HCT116 (cell line): ENCODE measurements around the gene RBMS1. TPM values are rescaled to one million over a fixed set of nuclear protein-coding genes. Genes with fewer than 3 reads are reported as not detected.

Experiments
- ATAC-seq: fragments of 200-7000 bp; cut with Tn5 transposase; 2 replicates; pipeline ENCODE4 v1.9.1; 2020; ENCODE audit warnings: mild to moderate bottlenecking, moderate library complexity
- BruUV-seq: library from RNA; stranded (reverse); fragments of 400-500 nt; replicated peaks from 2 replicates; lab custom pipeline; 2021; lab: Mats Ljungman, UMichigan
- CTCF ChIA-PET: fragments of 300-600 bp; sonication (Branson Sonifier 250); formaldehyde crosslinking; loops from one replicate; lab custom pipeline; 2021; ENCODE audit warnings: antibody characterized with exemption; lab: Charles Lee
- POLR2A ChIA-PET: fragments of 300-600, 350-600 bp; sonication (Branson Sonifier 250); formaldehyde crosslinking; loops from one replicate; lab custom pipeline; 2021; ENCODE audit warnings: antibody characterized with exemption; lab: Charles Lee
- RAD21 ChIA-PET, 2 experiments: fragments of 300-600 bp; sonication (Branson Sonifier 250); formaldehyde crosslinking; loops; one replicate each; lab custom pipeline; 2023; ENCODE audit warnings: low total read pairs in 2 of 2; ENCODE audit not compliant: uncharacterized antibody in 2 of 2, unreplicated experiment in 2 of 2, low non-redundant PET in 1 of 2; lab: Charles Lee
- DNase-seq: peaks from one replicate; pipeline ENCODE4 v3.0.0-alpha.2; 2010; ENCODE audit warnings: low read depth, low spot score
- H2AFZ ChIP-seq: fragments of 200-600 bp; shearing (Covaris generic), sonication (generic); 2 replicates; pipeline ENCODE4 v1.6.1; 2017; ENCODE audit warnings: low read depth, mixed run types, mixed read lengths, antibody characterized with exemption, low read length; ENCODE audit not compliant: poor library complexity, severe bottlenecking
- H3K27ac ChIP-seq: 2 replicates; pipeline ENCODE4 v1.5.1; 2012; ENCODE audit warnings: low read depth, low read length
- H3K27me3 ChIP-seq: fragments of 200-600 bp; sonication (generic); 2 replicates; pipeline ENCODE4 v1.6.1; 2016; ENCODE audit warnings: mixed run types, low read length, mixed read lengths; ENCODE audit not compliant: insufficient read depth
- H3K36me3 ChIP-seq, 2 experiments: fragments of 200-500 bp in 1 of 2; fragments of 200-600 bp in 1 of 2; sonication (Bioruptor generic) in 1 of 2; sonication (generic) in 1 of 2; 2 replicates each; pipeline versions ENCODE4 v1.5.1 to v1.6.1; 2014 to 2016; ENCODE audit warnings: low read length in 2 of 2, inconsistent platforms in 1 of 2, mixed read lengths in 1 of 2, mixed run types in 1 of 2; ENCODE audit not compliant: insufficient read depth in 2 of 2, control insufficient read depth in 1 of 2
- H3K4me1 ChIP-seq, 2 experiments: fragments of 200-600 bp in 1 of 2; sonication (generic) in 1 of 2; 2 replicates each; pipeline versions ENCODE4 v1.5.1 to v1.6.1; 2012 to 2017; ENCODE audit warnings: low read length in 2 of 2, inconsistent platforms in 1 of 2, mild to moderate bottlenecking in 1 of 2, mixed read lengths in 1 of 2, mixed run types in 1 of 2, moderate library complexity in 1 of 2; ENCODE audit not compliant: insufficient read depth in 2 of 2, control insufficient read depth in 1 of 2
- H3K4me2 ChIP-seq: fragments of 200-600 bp; sonication (generic); 2 replicates; pipeline ENCODE4 v1.6.1; 2017; ENCODE audit warnings: mixed run types, low read length, mixed read lengths
- H3K4me3 ChIP-seq, 2 experiments: fragments of 200-600 bp in 1 of 2; sonication (generic) in 1 of 2; replicated peaks in 1 of 2; 2 replicates each; pipeline ENCODE4 v1.5.1; 2011 to 2016; ENCODE audit warnings: low read length in 2 of 2, control low read depth in 1 of 2, low read depth in 1 of 2, mild to moderate bottlenecking in 1 of 2, mixed read lengths in 1 of 2, mixed run types in 1 of 2
- H3K79me2 ChIP-seq: fragments of 200-600 bp; sonication (generic); 2 replicates; pipeline ENCODE4 v1.6.1; 2017; ENCODE audit warnings: mild to moderate bottlenecking, mixed run types, low read length, moderate library complexity, mixed read lengths; ENCODE audit not compliant: insufficient read depth
- H3K9ac ChIP-seq: fragments of 200-600 bp; sonication (generic); 2 replicates; pipeline ENCODE4 v1.6.1; 2016; ENCODE audit warnings: low read length, mixed read lengths
- H3K9me2 ChIP-seq: fragments of 200-600 bp; sonication (generic), shearing (Covaris generic); 2 replicates; pipeline ENCODE4 v1.6.1; 2017; ENCODE audit warnings: mixed run types, mild to moderate bottlenecking, moderate library complexity; ENCODE audit not compliant: insufficient read depth
- H3K9me3 ChIP-seq, 2 experiments: fragments of 200-500 bp in 1 of 2; fragments of 200-600 bp in 1 of 2; sonication (Bioruptor generic) in 1 of 2; sonication (generic) in 1 of 2; 2 replicates each; pipeline ENCODE4 v1.6.1; 2014 to 2017; ENCODE audit warnings: low read length in 2 of 2, mixed read lengths in 2 of 2, inconsistent platforms in 1 of 2, low read depth in 1 of 2, mild to moderate bottlenecking in 1 of 2, mixed run types in 1 of 2, moderate library complexity in 1 of 2; ENCODE audit not compliant: control insufficient read depth in 1 of 2, insufficient read depth in 1 of 2
- H4K20me1 ChIP-seq: fragments of 200-600 bp; sonication (generic), shearing (Covaris generic); 2 replicates; pipeline ENCODE4 v1.6.1; 2017; ENCODE audit warnings: mixed run types, mild to moderate bottlenecking, moderate library complexity; ENCODE audit not compliant: insufficient read depth
- CEBPB ChIP-seq: IDR thresholded peaks from 2 replicates; pipeline ENCODE4 v1.6.1; 2012; ENCODE audit warnings: low read depth
- EGR1 ChIP-seq: IDR thresholded peaks from 2 replicates; pipeline ENCODE4 v1.6.1; 2012; ENCODE audit warnings: low read depth
- ELF1 ChIP-seq: IDR thresholded peaks from 2 replicates; pipeline ENCODE4 v1.6.1; 2012; ENCODE audit warnings: low read depth, borderline replicate concordance
- EZH2phosphoT487 ChIP-seq: fragments of 200-600 bp; IDR thresholded peaks from 2 replicates; pipeline ENCODE4 v1.6.1; 2018; ENCODE audit warnings: antibody characterized with exemption, borderline replicate concordance
- FOSL1 ChIP-seq: IDR thresholded peaks from 2 replicates; pipeline ENCODE4 v1.6.1; 2012; ENCODE audit warnings: low read depth
- JUND ChIP-seq: IDR thresholded peaks from 2 replicates; pipeline ENCODE4 v1.6.1; 2012
- POLR2A ChIP-seq: IDR thresholded peaks from 2 replicates; pipeline ENCODE4 v1.7.0; 2011; ENCODE audit warnings: borderline replicate concordance; ENCODE audit not compliant: insufficient read depth, insufficient read length; ENCODE audit errors: extremely low read depth
- POLR2AphosphoS5 ChIP-seq: IDR thresholded peaks from 2 replicates; pipeline ENCODE4 v1.6.1; 2011; ENCODE audit warnings: mild to moderate bottlenecking, low read depth, low read length, moderate library complexity
- RAD21 ChIP-seq: IDR thresholded peaks from 2 replicates; pipeline ENCODE4 v1.6.1; 2012; ENCODE audit warnings: low read depth, mild to moderate bottlenecking
- SIN3A ChIP-seq: IDR thresholded peaks from 2 replicates; pipeline ENCODE4 v1.6.1; 2012; ENCODE audit warnings: low read depth
- SP1 ChIP-seq: IDR thresholded peaks from 2 replicates; pipeline ENCODE4 v1.6.1; 2012; ENCODE audit warnings: low read depth
- SRF ChIP-seq: IDR thresholded peaks from 2 replicates; pipeline ENCODE4 v1.6.1; 2012; ENCODE audit warnings: low read depth
- TCF7L2 ChIP-seq: IDR thresholded peaks from 2 replicates; pipeline ENCODE4 v1.7.0; 2011; ENCODE audit warnings: borderline replicate concordance, inconsistent platforms; ENCODE audit not compliant: insufficient read depth, insufficient read length; ENCODE audit errors: extremely low read depth
- YY1 ChIP-seq: IDR thresholded peaks from 2 replicates; pipeline ENCODE4 v1.6.1; 2011; ENCODE audit warnings: low read length, low read depth, moderate library complexity, mild to moderate bottlenecking; ENCODE audit not compliant: insufficient replicate concordance; ENCODE audit errors: extremely low read depth
- ZNF274 ChIP-seq: fragments of 200-500 bp; sonication (Bioruptor generic); IDR thresholded peaks from 2 replicates; pipeline ENCODE4 v1.6.1; 2014; ENCODE audit warnings: mild to moderate bottlenecking, low read depth, low read length, inconsistent platforms
- intact Hi-C: fragments of 100-400 bp; cut with micrococcal nuclease; formaldehyde crosslinking; loops from 2 replicates; pipeline ENCODE4 v1.10.0; 2022
- total RNA-seq: library from RNA; stranded (reverse); gene quantifications from one replicate; pipeline ENCODE4 v1.2.1, GENCODE V29; 2021; ENCODE audit not compliant: unreplicated experiment
- TF ChIP-seq, protein P1 (sequence below): IDR thresholded peaks from 2 replicates; pipeline ENCODE4 v1.6.1; 2012
- TF ChIP-seq, protein P2 (sequence below): IDR thresholded peaks from 2 replicates; pipeline ENCODE4 v1.6.1; 2011; ENCODE audit warnings: mild to moderate bottlenecking, low read length, moderate library complexity; ENCODE audit not compliant: insufficient replicate concordance; ENCODE audit errors: extremely low read depth
- TF ChIP-seq, protein P3 (sequence below), 3 experiments: fragments of 200-600 bp in 1 of 3; sonication (generic) in 1 of 3; IDR thresholded peaks in 2 of 3; conservative IDR thresholded peaks in 1 of 3; 2 replicates each; pipeline ENCODE4 v1.5.1; 2012 to 2017; ENCODE audit warnings: low read depth in 2 of 3, low read length in 2 of 3, antibody characterized with exemption in 1 of 3, borderline replicate concordance in 1 of 3, control low read depth in 1 of 3, mild to moderate bottlenecking in 1 of 3, mixed read lengths in 1 of 3, mixed run types in 1 of 3, moderate library complexity in 1 of 3; ENCODE audit not compliant: insufficient read depth in 1 of 3
- TF ChIP-seq, protein P4 (sequence below): IDR thresholded peaks from 2 replicates; pipeline ENCODE4 v1.6.1; 2012; ENCODE audit warnings: low read depth
- TF ChIP-seq, protein P5 (sequence below): IDR thresholded peaks from 2 replicates; pipeline ENCODE4 v1.6.1; 2012

The RBMS1 gene
- total RNA-seq, 1 experiment from 2014 or later, result 17.6 TPM

DNA sequence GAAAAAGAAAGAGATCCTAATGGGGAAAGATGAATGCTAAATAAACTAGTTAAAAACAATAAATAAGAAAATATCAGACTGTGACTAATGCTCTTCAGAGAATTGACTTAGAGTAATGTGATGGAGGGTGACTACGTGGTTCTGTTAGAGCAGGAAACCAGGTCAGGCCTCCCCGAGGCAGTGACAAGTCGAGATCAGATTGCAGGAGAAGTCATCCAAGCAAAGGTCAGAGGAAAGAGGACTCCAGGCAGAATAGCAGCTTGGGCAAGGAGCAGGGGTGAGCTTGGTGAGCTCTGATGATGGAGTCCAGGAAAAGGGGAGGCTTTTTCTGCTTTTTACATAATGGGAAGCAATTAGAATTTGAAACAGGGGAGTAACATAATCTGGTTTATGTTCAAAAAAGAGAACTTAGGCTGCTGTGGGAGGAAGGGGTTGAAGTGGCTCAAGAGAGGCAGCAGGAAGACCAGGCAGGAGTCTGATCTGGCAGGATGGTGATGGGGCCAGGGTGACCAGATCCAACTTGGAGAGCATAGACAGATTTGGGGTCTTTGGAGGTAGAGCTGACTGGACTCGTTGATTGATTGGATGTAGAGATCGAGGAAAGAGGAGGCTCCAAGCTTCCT lies 266.2 kb downstream of the RBMS1 start:
- TF ChIP-seq, protein P1, sequence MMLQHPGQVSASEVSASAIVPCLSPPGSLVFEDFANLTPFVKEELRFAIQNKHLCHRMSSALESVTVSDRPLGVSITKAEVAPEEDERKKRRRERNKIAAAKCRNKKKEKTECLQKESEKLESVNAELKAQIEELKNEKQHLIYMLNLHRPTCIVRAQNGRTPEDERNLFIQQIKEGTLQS, result no peak
- TF ChIP-seq FOSL1 (no peak), POLR2A (no peak), CEBPB (no peak), EGR1 (no peak), ZNF274 (no peak), TCF7L2 (no peak), ELF1 (no peak), JUND (no peak), SP1 (no peak), SRF (no peak), RAD21 (no peak), SIN3A (no peak), POLR2AphosphoS5 (no peak), EZH2phosphoT487 (no peak), YY1 (no peak)
- TF ChIP-seq, protein P2, sequence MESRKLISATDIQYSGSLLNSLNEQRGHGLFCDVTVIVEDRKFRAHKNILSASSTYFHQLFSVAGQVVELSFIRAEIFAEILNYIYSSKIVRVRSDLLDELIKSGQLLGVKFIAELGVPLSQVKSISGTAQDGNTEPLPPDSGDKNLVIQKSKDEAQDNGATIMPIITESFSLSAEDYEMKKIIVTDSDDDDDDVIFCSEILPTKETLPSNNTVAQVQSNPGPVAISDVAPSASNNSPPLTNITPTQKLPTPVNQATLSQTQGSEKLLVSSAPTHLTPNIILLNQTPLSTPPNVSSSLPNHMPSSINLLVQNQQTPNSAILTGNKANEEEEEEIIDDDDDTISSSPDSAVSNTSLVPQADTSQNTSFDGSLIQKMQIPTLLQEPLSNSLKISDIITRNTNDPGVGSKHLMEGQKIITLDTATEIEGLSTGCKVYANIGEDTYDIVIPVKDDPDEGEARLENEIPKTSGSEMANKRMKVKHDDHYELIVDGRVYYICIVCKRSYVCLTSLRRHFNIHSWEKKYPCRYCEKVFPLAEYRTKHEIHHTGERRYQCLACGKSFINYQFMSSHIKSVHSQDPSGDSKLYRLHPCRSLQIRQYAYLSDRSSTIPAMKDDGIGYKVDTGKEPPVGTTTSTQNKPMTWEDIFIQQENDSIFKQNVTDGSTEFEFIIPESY, result no peak
- TF ChIP-seq, protein P3, sequence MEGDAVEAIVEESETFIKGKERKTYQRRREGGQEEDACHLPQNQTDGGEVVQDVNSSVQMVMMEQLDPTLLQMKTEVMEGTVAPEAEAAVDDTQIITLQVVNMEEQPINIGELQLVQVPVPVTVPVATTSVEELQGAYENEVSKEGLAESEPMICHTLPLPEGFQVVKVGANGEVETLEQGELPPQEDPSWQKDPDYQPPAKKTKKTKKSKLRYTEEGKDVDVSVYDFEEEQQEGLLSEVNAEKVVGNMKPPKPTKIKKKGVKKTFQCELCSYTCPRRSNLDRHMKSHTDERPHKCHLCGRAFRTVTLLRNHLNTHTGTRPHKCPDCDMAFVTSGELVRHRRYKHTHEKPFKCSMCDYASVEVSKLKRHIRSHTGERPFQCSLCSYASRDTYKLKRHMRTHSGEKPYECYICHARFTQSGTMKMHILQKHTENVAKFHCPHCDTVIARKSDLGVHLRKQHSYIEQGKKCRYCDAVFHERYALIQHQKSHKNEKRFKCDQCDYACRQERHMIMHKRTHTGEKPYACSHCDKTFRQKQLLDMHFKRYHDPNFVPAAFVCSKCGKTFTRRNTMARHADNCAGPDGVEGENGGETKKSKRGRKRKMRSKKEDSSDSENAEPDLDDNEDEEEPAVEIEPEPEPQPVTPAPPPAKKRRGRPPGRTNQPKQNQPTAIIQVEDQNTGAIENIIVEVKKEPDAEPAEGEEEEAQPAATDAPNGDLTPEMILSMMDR (IDR thresholded peaks at IDR 0.05 in 2 of 3, conservative IDR thresholded peaks at IDR 0.05 in 1 of 3; ENCODE audit: borderline replicate concordance in 1 of 3, insufficient read depth in 1 of 3, low read depth in 2 of 3, low read length in 2 of 3), result no peak
- TF ChIP-seq, protein P4, sequence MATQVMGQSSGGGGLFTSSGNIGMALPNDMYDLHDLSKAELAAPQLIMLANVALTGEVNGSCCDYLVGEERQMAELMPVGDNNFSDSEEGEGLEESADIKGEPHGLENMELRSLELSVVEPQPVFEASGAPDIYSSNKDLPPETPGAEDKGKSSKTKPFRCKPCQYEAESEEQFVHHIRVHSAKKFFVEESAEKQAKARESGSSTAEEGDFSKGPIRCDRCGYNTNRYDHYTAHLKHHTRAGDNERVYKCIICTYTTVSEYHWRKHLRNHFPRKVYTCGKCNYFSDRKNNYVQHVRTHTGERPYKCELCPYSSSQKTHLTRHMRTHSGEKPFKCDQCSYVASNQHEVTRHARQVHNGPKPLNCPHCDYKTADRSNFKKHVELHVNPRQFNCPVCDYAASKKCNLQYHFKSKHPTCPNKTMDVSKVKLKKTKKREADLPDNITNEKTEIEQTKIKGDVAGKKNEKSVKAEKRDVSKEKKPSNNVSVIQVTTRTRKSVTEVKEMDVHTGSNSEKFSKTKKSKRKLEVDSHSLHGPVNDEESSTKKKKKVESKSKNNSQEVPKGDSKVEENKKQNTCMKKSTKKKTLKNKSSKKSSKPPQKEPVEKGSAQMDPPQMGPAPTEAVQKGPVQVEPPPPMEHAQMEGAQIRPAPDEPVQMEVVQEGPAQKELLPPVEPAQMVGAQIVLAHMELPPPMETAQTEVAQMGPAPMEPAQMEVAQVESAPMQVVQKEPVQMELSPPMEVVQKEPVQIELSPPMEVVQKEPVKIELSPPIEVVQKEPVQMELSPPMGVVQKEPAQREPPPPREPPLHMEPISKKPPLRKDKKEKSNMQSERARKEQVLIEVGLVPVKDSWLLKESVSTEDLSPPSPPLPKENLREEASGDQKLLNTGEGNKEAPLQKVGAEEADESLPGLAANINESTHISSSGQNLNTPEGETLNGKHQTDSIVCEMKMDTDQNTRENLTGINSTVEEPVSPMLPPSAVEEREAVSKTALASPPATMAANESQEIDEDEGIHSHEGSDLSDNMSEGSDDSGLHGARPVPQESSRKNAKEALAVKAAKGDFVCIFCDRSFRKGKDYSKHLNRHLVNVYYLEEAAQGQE, result no peak
- TF ChIP-seq, protein P5, sequence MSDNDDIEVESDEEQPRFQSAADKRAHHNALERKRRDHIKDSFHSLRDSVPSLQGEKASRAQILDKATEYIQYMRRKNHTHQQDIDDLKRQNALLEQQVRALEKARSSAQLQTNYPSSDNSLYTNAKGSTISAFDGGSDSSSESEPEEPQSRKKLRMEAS, result no peak
- peaks cover 34 to 81% of the 10 kb centered on the region in 2 experiments for H3K4me1 ChIP-seq
- ATAC-seq (no peak), DNase-seq (no peak)
- intact Hi-C loops, result no loop called here
- H3K27me3 ChIP-seq, result no peaks in the 10 kb centered on the region
- H3K27ac ChIP-seq, result no peak overlapping the region
- H3K9ac ChIP-seq, result no peak overlapping the region
- peak overlapping the region; percentile 57 for H3K4me2 ChIP-seq
- CTCF ChIA-PET, result no interaction called here
- peak overlapping the region; percentile 64 for H2AFZ ChIP-seq
- H3K9me2 ChIP-seq, result no peaks in the 10 kb centered on the region
- POLR2A ChIA-PET, result interaction anchor here (3.8 kb wide), 1 partner anchor 14 kb away, joined by 21 read pairs; no protein-coding TSS in a partner anchor
- no peaks in the 10 kb centered on the region for H3K79me2 ChIP-seq
- no peaks in the 10 kb centered on the region for H3K36me3 ChIP-seq
- BruUV-seq, result no TSS peak
- H3K4me3 ChIP-seq, result no peak overlapping the region
- RAD21 ChIA-PET, result no interaction called here
- H4K20me1 ChIP-seq, result no peaks in the 10 kb centered on the region
- H3K9me3 ChIP-seq, result no peaks in the 10 kb centered on the region
